Caco-2 (cell line): ENCODE measurements around the gene KCNH5. TPM values are rescaled to one million over a fixed set of nuclear protein-coding genes. Genes with fewer than 3 reads are reported as not detected.
A peak's percentile ranks its signal among the peaks of the same experiment; 100 is the strongest.

Source experiments
- Bru-seq: library from RNA; stranded (reverse); fragments of 400-500 nt; gene quantifications from one replicate; lab custom pipeline; 2021; lab: Mats Ljungman, UMichigan
- BruChase-seq, 2 experiments: library from RNA; stranded (reverse); fragments of 400-500 nt; gene quantifications; one replicate each; lab custom pipeline; 2021; lab: Mats Ljungman, UMichigan
- BruUV-seq: library from RNA; stranded (reverse); fragments of 400-500 nt; replicated peaks from 2 replicates; lab custom pipeline; 2021; lab: Mats Ljungman, UMichigan
- CTCF ChIA-PET: fragments of 300-600 bp; sonication (Branson Sonifier 250); formaldehyde crosslinking; loops from one replicate; lab custom pipeline; 2022; ENCODE audit warnings: antibody characterized with exemption; lab: Charles Lee
- POLR2A ChIA-PET: fragments of 300-600 bp; sonication (Branson Sonifier 250); formaldehyde crosslinking; loops from one replicate; lab custom pipeline; 2022; ENCODE audit warnings: antibody characterized with exemption; lab: Charles Lee
- DNase-seq, 2 experiments: peaks; one replicate each; pipeline versions ENCODE4 v3.0.0 to v3.0.0-alpha.2; 2020 to 2022
- H3K27me3 ChIP-seq: replicated peaks from 2 replicates; pipeline ENCODE4 v1.6.0; 2011; ENCODE audit warnings: low read length; ENCODE audit not compliant: control insufficient read depth, insufficient read depth
- H3K36me3 ChIP-seq: 2 replicates; pipeline ENCODE4 v1.5.1; 2011; ENCODE audit warnings: low read length; ENCODE audit not compliant: control insufficient read depth, insufficient read depth
- H3K4me1 ChIP-seq: fragments of 250-450 bp; sonication (Bioruptor Pico); 2 replicates; pipeline ENCODE4 v1.5.1; 2020; ENCODE audit warnings: mild to moderate bottlenecking
- H3K4me3 ChIP-seq: 2 replicates; pipeline ENCODE4 v1.5.1; 2011; ENCODE audit warnings: low read depth, mild to moderate bottlenecking, control low read depth, low read length
- H3K9me3 ChIP-seq: fragments of 250-450 bp; sonication (Bioruptor Pico); 2 replicates; pipeline ENCODE4 v1.5.1; 2020; ENCODE audit warnings: mild to moderate bottlenecking, moderate library complexity
- H3K27ac Mint-ChIP-seq: one replicate; pipeline ENCODE4 v1.8.0; 2022; ENCODE audit warnings: mixed read lengths; ENCODE audit not compliant: unreplicated experiment
- H3K27me3 Mint-ChIP-seq: one replicate; pipeline ENCODE4 v1.8.0; 2022; ENCODE audit warnings: mixed read lengths; ENCODE audit not compliant: insufficient read depth, unreplicated experiment
- H3K36me3 Mint-ChIP-seq: one replicate; pipeline ENCODE4 v1.8.0; 2022; ENCODE audit warnings: mild to moderate bottlenecking, mixed read lengths; ENCODE audit not compliant: insufficient read depth, unreplicated experiment
- H3K4me1 Mint-ChIP-seq: one replicate; pipeline ENCODE4 v1.8.0; 2022; ENCODE audit warnings: low read depth, mixed read lengths; ENCODE audit not compliant: unreplicated experiment
- H3K4me3 Mint-ChIP-seq: one replicate; pipeline ENCODE4 v1.8.0; 2022; ENCODE audit warnings: mild to moderate bottlenecking, moderate library complexity, mixed read lengths; ENCODE audit not compliant: unreplicated experiment
- H3K9me3 Mint-ChIP-seq: one replicate; pipeline ENCODE4 v1.8.0; 2022; ENCODE audit warnings: mixed read lengths; ENCODE audit not compliant: unreplicated experiment
- CTCF ChIP-seq, 2 experiments: fragments of 200-600 bp in 1 of 2; IDR thresholded peaks; 1 replicate in 1 of 2; 2 replicates in 1 of 2; pipeline versions ENCODE4 v1.5.1 to v1.8.0; 2011 to 2022; ENCODE audit warnings: antibody characterized with exemption in 1 of 2, control low read depth in 1 of 2, inconsistent platforms in 1 of 2, low read depth in 1 of 2, low read length in 1 of 2, mild to moderate bottlenecking in 1 of 2, moderate library complexity in 1 of 2; ENCODE audit not compliant: insufficient read depth in 1 of 2, severe bottlenecking in 1 of 2, unreplicated experiment in 1 of 2
- intact Hi-C: fragments of 100-400 bp; cut with micrococcal nuclease; formaldehyde crosslinking; loops from one replicate; pipeline ENCODE4 v1.10.0; 2022; ENCODE audit not compliant: unreplicated experiment
- long read RNA-seq: library from polyadenylated mRNA; stranded (forward); transcript quantifications from one replicate; pipeline ENCODE4 v2.0.0, GENCODE V29; 2022
- total RNA-seq: library from RNA; stranded (reverse); gene quantifications from 2 replicates; pipeline ENCODE4 v1.2.3, GENCODE V29; 2022

The KCNH5 gene
- 0.09 TPM in 1 of 2 replicates, not detected in the other for total RNA-seq
- Bru-seq, nascent RNA = percentile 16 among the genes with signal in this experiment
- percentile 8 among the genes with signal in this experiment for BruChase-seq, experiment 1, labeled RNA remaining after a 2-hour chase
- BruChase-seq, experiment 2, labeled RNA remaining after a 6-hour chase = percentile 5 among the genes with signal in this experiment
- long read RNA-seq, partial matches to known transcripts = 0 of 1 reads
- long read RNA-seq, other reads (novel, unspliced or antisense) = 1 of 1 reads

- intact Hi-C loops = no loop called here
- H3K27me3 Mint-ChIP-seq = no peaks in the 10 kb centered on the region
- peaks cover 6% of the 10 kb centered on the region for H3K36me3 Mint-ChIP-seq
- Histone ChIP-seq H3K36me3 (no peaks in the 10 kb centered on the region), H3K4me3 (no peak within 1 kb of the TSS), H3K4me1 (no peaks in the 10 kb centered on the region), H3K9me3 (no peaks in the 10 kb centered on the region), H3K27me3 (no peaks in the 10 kb centered on the region)
- H3K4me3 Mint-ChIP-seq = no peak within 1 kb of the TSS
- ChIA-PET CTCF (no interaction called here), POLR2A (no interaction called here)
- H3K9me3 Mint-ChIP-seq = no peaks in the 10 kb centered on the region
- no peak for TF ChIP-seq CTCF (IDR thresholded peaks at IDR 0.05; ENCODE audit: insufficient read depth in 1 of 2, low read depth in 1 of 2, low read length in 1 of 2, severe bottlenecking in 1 of 2, unreplicated experiment in 1 of 2)
- no peak for DNase-seq
- BruUV-seq = no TSS peak
- no peak within 1 kb of the TSS for H3K27ac Mint-ChIP-seq
- peaks cover 6% of the 10 kb centered on the region for H3K4me1 Mint-ChIP-seq
Measured at GRCh38 chr14:63045234-63045611, at the start of gene KCNH5. KCNH5 (minus strand) TSS chr14:63045458; CDS start chr14:63045186, 272 bp downstream.

GRCh38 chr14:63091394-63091996 lies 46.2 kb upstream of the KCNH5 start:
- H3K27me3 ChIP-seq = no peaks in the 10 kb centered on the region
- Mint-ChIP-seq H3K27me3 (no peaks in the 10 kb centered on the region), H3K9me3 (no peaks in the 10 kb centered on the region), H3K4me1 (no peaks in the 10 kb centered on the region), H3K36me3 (no peaks in the 10 kb centered on the region), H3K4me3 (no peak overlapping the region), H3K27ac (no peak overlapping the region)
- H3K4me3 ChIP-seq = no peak overlapping the region
- H3K4me1 ChIP-seq = no peaks in the 10 kb centered on the region
- no peaks in the 10 kb centered on the region for H3K36me3 ChIP-seq
- DNase-seq = no peak
- BruUV-seq = no TSS peak
- CTCF ChIA-PET = no interaction called here
- intact Hi-C loops = no loop called here
- H3K9me3 ChIP-seq = no peaks in the 10 kb centered on the region
- TF ChIP-seq CTCF (IDR thresholded peaks at IDR 0.05; ENCODE audit: insufficient read depth in 1 of 2, low read depth in 1 of 2, low read length in 1 of 2, severe bottlenecking in 1 of 2, unreplicated experiment in 1 of 2) = no peak
- POLR2A ChIA-PET = no interaction called here

GRCh38 chr14:63088865-63089264 lies 43.6 kb upstream of the KCNH5 start:
- Histone ChIP-seq H3K27me3 (no peaks in the 10 kb centered on the region), H3K4me3 (no peak overlapping the region), H3K36me3 (no peaks in the 10 kb centered on the region), H3K4me1 (no peaks in the 10 kb centered on the region), H3K9me3 (no peaks in the 10 kb centered on the region)
- Mint-ChIP-seq H3K9me3 (no peaks in the 10 kb centered on the region), H3K27ac (no peak overlapping the region), H3K36me3 (no peaks in the 10 kb centered on the region), H3K4me3 (no peak overlapping the region), H3K27me3 (no peaks in the 10 kb centered on the region), H3K4me1 (no peaks in the 10 kb centered on the region)
- no peak for DNase-seq
- POLR2A ChIA-PET = no interaction called here
- no TSS peak for BruUV-seq
- TF ChIP-seq CTCF (IDR thresholded peaks at IDR 0.05; ENCODE audit: insufficient read depth in 1 of 2, low read depth in 1 of 2, low read length in 1 of 2, severe bottlenecking in 1 of 2, unreplicated experiment in 1 of 2) = no peak
- CTCF ChIA-PET = interaction anchor here (0.8 kb wide), 1 partner anchor 189 kb away, joined by 3 read pairs; no protein-coding TSS in a partner anchor
- intact Hi-C loops = no loop called here
